Kasumi-1 (cell line): Measurements from ENCODE around the gene KATNB1.
A peak's percentile ranks its signal among the peaks of the same experiment; 100 is the strongest.

ENCODE experiments used
- DNase-seq, 2 experiments: peaks; one replicate each; lab custom pipeline; 2025; lab: John Stamatoyannopoulos, UW

Gene KATNB1, protein sequence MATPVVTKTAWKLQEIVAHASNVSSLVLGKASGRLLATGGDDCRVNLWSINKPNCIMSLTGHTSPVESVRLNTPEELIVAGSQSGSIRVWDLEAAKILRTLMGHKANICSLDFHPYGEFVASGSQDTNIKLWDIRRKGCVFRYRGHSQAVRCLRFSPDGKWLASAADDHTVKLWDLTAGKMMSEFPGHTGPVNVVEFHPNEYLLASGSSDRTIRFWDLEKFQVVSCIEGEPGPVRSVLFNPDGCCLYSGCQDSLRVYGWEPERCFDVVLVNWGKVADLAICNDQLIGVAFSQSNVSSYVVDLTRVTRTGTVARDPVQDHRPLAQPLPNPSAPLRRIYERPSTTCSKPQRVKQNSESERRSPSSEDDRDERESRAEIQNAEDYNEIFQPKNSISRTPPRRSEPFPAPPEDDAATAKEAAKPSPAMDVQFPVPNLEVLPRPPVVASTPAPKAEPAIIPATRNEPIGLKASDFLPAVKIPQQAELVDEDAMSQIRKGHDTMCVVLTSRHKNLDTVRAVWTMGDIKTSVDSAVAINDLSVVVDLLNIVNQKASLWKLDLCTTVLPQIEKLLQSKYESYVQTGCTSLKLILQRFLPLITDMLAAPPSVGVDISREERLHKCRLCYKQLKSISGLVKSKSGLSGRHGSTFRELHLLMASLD

GRCh38 chr16:57735755-57736418, at the start of gene KATNB1:
KATNB1 (plus strand) TSS chr16:57735770; CDS start chr16:57737244, 1,474 bp downstream.
- peak in 1 of 2 experiments; percentile 16 for DNase-seq

DNA sequence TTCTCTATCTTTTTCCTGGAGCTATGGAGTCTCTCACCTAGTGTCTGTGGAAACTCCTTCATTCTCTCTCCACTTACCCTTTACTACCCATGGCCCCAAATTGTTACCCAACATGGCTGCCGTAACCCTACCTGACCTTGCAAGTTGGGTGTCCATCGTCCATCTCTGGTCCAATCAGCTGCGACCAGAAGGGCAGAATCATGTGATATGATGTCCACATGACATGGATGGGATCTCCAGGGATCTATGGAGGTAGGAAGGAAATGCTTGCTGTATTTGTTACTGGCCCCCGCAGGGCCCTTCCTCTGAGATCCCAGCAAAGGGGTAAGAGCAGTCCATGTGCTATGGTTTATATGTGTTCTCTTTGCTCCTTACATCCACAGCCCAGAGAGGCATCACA, 49.0 kb upstream of the KATNB1 start:
- DNase-seq, result no peak

- no peak for DNase-seq
These were observed 48.1 kb upstream of the KATNB1 start for GRCh38 chr16:57687363-57687929.

DNA sequence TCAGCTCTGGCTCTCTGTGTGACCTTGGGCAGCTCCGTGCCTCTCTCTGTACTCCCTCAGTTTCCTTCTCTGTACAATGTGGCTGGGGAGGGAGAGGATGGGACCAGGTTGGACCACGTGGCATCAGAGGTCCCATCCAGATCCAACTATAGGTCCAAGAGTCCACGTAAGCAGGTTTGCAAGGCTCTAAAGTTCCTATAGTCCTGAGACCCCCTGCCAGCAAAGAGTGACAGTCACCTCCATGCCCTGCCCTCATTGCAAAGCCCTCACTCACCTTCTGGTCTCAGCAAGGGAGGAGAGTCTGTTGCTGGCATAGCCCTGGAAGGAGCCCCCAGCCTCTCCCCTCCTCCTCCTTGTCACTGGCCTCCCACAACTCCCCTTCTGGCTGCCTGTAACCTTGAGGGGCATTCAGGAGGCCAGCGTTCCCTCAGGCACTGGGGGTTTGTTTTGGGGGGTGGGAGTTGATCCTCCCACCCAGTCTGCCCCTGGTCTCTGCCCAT, 47.0 kb upstream of the KATNB1 start:
- no peak for DNase-seq

DNA sequence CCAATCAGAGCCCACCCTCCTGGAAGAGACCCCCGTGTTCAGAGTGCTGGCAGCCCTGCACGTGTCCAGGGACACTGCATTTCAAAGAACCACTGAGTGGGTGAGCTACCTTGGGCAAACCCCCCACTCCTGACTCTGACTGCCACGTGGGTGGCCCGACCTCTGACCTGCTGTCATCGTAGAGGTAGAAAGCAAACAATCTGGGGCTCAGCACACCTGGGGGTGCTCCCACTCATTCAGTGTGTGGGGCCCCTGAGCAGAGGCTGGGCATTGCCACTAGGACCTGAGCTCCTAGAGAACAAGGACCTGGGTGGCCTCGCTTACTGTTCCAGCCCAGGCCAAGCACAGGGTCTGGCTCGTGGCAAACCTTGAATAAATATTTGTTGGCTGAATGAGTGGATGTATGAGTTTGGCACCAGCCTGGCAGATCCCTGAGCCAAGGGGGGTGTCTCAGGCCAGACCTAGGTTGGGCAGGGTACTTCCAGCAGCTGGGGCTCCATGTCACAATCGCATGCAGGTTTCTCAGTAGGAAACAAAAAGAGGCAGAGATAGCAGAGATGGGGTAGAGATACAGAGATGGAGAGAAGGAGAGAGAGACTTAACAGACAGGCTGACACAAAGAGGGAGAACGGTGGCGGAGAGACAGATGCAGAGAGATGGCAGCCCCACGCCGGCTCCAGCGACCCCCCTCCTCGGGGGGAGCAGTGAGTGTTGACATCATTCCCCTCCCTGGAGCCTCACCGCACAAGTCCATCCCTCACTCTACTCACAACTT, 46.4 kb upstream of the KATNB1 start:
- DNase-seq, result peak in 1 of 2 experiments; percentile 64

- DNase-seq, result peak; percentile 99
These were observed 45.6 kb upstream of the KATNB1 start for GRCh38 chr16:57689762-57690558.

GRCh38 chr16:57690782-57691471, 44.6 kb upstream of the KATNB1 start:
- DNase-seq, result no peak

- no peak for DNase-seq
These were observed 42.9 kb upstream of the KATNB1 start for GRCh38 chr16:57692636-57693035.

DNA sequence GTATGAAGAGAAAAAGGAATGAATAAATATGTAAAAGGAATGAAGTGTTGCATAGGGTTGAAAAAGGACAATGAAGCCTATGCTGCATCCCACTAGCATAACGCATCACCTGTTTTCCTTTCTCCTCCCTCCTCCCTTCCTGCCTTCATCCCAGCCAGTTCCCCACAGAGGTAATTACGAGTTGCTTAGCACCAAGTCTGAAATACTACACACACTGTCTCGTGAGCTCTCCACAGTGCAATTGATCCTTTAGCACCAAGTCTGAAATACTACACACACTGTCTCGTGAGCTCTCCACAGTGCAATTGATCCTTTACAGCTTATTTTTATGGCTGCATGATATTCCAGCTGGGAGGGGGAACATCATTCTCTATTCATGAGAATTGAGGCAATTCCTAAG, 42.0 kb upstream of the KATNB1 start:
- no peak for DNase-seq

DNA sequence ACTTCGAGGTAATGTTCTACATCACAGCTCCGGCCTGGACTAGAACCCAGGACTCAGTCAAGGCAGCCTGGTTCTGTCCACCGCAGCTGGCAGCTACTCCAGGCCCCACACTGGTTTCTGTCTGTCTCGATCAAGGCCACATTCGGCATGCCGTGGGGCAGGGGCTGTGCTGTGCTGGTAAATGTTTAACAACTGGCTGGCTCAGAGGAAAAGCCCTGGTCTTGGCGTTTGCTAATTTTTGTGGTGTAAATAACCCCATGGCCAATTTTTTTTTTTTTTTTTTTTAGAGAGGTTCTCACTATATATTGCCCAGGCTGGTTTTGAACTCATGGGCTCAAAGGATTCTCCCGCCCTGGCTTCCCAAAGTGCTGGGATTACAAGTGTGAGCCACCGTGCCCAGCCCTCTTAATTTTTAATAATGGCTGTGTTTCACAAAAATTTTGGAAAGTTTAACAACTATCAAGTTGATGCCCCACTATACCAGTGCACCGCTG, 41.3 kb upstream of the KATNB1 start:
- DNase-seq, result no peak

GRCh38 chr16:57694725-57695679, 40.6 kb upstream of the KATNB1 start, which contains the start of gene DRC7:
DRC7 (plus strand) TSS chr16:57694806; CDS start chr16:57697950, 3,144 bp downstream.
- peak; percentile 97 for DNase-seq

DNA sequence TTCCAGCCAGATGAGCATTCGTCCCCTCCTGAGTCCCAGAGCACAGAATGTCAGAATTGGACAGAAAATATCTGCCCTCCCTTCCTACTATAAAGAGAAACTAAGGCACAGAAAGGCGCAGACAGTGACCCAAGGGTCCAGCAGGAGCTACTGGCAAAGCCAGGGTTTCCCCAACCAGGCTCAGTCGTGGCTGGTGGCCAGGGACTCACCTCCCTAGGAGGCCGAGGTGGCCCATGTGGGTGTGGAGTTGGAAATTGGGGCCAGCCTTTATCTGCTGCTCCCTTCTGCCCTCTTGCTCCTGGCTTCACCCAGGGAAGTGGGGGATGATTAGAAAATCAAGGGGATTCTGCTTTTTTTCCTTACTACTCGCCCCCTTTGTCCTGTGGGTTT, 39.9 kb upstream of the KATNB1 start:
- DNase-seq, result no peak

GRCh38 chr16:57696240-57696639, 39.3 kb upstream of the KATNB1 start:
- no peak for DNase-seq

DNA sequence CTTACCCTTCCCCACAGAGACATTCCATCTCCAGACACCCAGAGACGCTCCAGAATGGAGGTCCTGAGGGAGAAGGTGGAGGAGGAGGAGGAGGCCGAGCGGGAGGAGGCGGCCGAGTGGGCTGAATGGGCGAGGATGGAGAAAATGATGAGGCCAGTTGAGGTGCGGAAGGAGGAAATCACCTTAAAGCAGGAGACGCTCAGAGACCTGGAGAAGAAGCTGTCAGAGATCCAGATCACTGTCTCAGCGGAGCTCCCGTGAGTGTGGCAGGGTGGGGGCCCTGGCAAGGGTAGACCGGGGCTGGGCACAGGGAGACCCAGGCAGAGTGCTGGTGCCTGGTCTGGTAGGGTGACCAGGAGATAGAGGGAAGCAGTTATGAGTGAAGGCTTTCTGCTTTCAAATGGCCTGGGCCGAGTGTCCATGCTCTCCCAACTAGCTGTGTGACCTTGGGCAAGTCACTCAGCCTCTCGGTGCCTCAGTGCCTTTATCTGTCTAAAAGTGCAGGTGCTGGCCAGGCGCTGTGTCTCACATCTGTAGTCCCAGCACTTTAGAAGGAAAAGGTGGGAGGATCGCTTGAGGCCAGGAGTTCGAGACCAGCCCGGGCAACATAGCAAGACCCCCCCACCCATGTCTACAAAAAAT, 37.6 kb upstream of the KATNB1 start:
- DNase-seq, result no peak

DNA sequence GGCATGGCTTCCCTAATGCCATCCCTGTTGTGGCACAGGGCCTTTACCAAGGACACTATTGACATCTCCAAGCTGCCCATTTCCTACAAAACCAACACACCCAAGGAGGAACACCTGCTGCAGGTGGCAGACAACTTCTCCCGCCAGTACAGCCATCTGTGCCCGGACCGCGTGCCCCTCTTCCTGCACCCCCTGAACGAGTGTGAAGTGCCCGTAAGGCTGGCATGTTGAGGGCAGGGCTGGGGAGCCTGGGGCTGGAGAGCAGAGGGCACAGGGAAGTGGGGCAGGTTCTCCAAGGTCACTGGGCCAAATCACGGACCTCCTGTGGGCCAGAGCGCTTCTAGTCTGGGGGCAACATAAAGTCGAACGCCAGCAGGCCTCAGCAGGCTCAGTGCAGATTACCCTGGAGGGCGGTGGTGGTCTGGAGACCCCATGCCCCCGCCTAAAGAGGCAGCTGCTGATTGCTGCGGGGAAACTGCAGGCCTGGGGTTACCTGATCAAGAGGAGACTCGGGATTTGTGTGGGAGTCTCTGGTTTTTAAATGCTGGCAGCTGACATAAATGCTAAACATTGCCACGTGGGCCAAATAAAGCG, 36.7 kb upstream of the KATNB1 start:
- no peak for DNase-seq

GRCh38 chr16:57699481-57699880, 36.1 kb upstream of the KATNB1 start:
- DNase-seq, result no peak

DNA sequence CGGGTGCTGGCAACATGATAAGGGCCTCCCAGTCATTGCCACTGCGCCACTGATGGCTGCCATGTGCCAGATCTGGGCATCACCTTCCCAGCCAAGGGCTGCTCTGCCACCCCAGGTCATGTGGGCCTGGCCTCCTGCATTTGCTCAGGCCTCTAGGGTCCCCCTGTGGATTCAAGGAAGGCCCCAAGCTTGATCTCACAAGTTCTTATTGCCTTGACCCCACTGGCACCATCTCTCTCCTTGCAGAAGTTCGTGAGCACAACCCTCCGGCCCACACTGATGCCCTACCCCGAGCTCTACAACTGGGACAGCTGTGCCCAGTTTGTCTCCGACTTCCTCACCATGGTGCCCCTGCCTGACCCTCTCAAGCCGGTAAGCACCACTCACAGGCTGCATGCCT, 35.7 kb upstream of the KATNB1 start:
- DNase-seq, result no peak
